Measurements from ENCODE around the gene LRRC75A. TPM values are rescaled to one million over a fixed set of nuclear protein-coding genes. Genes with fewer than 3 reads are reported as not detected.

LRRC75A gene
- total and polyA plus RNA-seq, 2 experiments from 2014 or later, result 5.3 to 26.2 TPM

DNA sequence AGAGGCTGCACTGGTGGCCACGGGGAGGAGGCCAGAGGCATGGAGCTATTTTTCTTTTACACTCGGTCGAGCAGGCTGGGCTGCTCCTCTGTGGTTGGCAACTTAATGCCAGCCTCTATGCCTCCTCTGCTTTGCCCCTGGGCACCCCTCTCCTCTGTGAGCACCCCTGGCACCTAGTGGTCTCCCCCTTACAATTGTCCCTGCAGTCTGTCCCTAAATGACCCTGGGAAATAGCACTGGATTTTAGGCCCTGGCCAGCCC, 27.0 kb downstream of the LRRC75A start:
- no peak for DNase-seq (ENCODE audit: low spot score)
- H3K4me1 ChIP-seq (ENCODE audit: insufficient read depth), result peaks cover 18% of the 10 kb centered on the region
- H3K27ac Mint-ChIP-seq, result no peak overlapping the region; the same call in 1 of the 2 replicates
- H3K36me3 Mint-ChIP-seq (ENCODE audit: low read depth), result peaks cover 7% of the 10 kb centered on the region; the same call in 2 of the 3 replicates
- no peaks in the 10 kb centered on the region for H3K36me3 ChIP-seq (ENCODE audit: insufficient read depth)
- H3K9me3 Mint-ChIP-seq, result no peaks in the 10 kb centered on the region; the same call in 2 of the 3 replicates
- H3K4me2 ChIP-seq, result no peak overlapping the region
- no peaks in the 10 kb centered on the region for H3F3A ChIP-seq (replicated peaks; ENCODE audit: low read depth)
- H3K4me3 ChIP-seq, result no peak overlapping the region
- TF ChIP-seq EZH2phosphoT487 (IDR thresholded peaks at IDR 0.05; ENCODE audit: unreplicated experiment), result no peak
- TF ChIP-seq ZNF331 (CRISPR knock-in tag; IDR thresholded peaks at IDR 0.05; ENCODE audit: low read depth), result no peak
- no peak for TF ChIP-seq CREB1 (CRISPR knock-in tag; IDR thresholded peaks at IDR 0.05; ENCODE audit: low read depth)
- no peak for TF ChIP-seq REST (IDR thresholded peaks at IDR 0.05; ENCODE audit: unreplicated experiment)
- no peak for TF ChIP-seq ETS1 (IDR thresholded peaks at IDR 0.05)
- TF ChIP-seq POLR2AphosphoS5 (IDR thresholded peaks at IDR 0.05; ENCODE audit: low read depth), result no peak
- no peak for TF ChIP-seq JUNB (IDR thresholded peaks at IDR 0.05; ENCODE audit: unreplicated experiment)
- TF ChIP-seq CTCF (conservative IDR thresholded peaks at IDR 0.05; ENCODE audit: low read depth in 2 of 2), result no peak
- TF ChIP-seq, protein P1, sequence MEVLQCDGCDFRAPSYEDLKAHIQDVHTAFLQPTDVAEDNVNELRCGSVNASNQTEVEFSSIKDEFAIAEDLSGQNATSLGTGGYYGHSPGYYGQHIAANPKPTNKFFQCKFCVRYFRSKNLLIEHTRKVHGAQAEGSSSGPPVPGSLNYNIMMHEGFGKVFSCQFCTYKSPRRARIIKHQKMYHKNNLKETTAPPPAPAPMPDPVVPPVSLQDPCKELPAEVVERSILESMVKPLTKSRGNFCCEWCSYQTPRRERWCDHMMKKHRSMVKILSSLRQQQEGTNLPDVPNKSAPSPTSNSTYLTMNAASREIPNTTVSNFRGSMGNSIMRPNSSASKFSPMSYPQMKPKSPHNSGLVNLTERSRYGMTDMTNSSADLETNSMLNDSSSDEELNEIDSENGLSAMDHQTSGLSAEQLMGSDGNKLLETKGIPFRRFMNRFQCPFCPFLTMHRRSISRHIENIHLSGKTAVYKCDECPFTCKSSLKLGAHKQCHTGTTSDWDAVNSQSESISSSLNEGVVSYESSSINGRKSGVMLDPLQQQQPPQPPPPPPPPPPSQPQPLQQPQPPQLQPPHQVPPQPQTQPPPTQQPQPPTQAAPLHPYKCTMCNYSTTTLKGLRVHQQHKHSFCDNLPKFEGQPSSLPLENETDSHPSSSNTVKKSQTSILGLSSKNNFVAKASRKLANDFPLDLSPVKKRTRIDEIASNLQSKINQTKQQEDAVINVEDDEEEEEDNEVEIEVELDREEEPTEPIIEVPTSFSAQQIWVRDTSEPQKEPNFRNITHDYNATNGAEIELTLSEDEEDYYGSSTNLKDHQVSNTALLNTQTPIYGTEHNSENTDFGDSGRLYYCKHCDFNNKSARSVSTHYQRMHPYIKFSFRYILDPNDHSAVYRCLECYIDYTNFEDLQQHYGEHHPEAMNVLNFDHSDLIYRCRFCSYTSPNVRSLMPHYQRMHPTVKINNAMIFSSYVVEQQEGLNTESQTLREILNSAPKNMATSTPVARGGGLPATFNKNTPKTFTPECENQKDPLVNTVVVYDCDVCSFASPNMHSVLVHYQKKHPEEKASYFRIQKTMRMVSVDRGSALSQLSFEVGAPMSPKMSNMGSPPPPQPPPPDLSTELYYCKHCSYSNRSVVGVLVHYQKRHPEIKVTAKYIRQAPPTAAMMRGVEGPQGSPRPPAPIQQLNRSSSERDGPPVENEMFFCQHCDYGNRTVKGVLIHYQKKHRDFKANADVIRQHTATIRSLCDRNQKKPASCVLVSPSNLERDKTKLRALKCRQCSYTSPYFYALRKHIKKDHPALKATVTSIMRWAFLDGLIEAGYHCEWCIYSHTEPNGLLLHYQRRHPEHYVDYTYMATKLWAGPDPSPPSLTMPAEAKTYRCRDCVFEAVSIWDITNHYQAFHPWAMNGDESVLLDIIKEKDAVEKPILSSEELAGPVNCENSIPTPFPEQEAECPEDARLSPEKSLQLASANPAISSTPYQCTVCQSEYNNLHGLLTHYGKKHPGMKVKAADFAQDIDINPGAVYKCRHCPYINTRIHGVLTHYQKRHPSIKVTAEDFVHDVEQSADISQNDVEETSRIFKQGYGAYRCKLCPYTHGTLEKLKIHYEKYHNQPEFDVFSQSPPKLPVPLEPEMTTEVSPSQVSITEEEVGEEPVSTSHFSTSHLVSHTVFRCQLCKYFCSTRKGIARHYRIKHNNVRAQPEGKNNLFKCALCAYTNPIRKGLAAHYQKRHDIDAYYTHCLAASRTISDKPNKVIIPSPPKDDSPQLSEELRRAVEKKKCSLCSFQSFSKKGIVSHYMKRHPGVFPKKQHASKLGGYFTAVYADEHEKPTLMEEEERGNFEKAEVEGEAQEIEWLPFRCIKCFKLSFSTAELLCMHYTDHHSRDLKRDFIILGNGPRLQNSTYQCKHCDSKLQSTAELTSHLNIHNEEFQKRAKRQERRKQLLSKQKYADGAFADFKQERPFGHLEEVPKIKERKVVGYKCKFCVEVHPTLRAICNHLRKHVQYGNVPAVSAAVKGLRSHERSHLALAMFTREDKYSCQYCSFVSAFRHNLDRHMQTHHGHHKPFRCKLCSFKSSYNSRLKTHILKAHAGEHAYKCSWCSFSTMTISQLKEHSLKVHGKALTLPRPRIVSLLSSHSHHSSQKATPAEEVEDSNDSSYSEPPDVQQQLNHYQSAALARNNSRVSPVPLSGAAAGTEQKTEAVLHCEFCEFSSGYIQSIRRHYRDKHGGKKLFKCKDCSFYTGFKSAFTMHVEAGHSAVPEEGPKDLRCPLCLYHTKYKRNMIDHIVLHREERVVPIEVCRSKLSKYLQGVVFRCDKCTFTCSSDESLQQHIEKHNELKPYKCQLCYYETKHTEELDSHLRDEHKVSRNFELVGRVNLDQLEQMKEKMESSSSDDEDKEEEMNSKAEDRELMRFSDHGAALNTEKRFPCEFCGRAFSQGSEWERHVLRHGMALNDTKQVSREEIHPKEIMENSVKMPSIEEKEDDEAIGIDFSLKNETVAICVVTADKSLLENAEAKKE (CRISPR knock-in tag; IDR thresholded peaks at IDR 0.05), result no peak
- TF ChIP-seq NANOG (IDR thresholded peaks at IDR 0.05; ENCODE audit: borderline replicate concordance), result no peak
- no peak for TF ChIP-seq ZNF114 (CRISPR knock-in tag; IDR thresholded peaks at IDR 0.05)
- no peak overlapping the region for H3K4me3 Mint-ChIP-seq
- H3K27ac ChIP-seq (ENCODE audit: low read depth), result no peak overlapping the region
- no peaks in the 10 kb centered on the region for H3K27me3 ChIP-seq (ENCODE audit: insufficient read depth)
- peaks cover 35% of the 10 kb centered on the region for H3K4me1 Mint-ChIP-seq
- H2AFZ ChIP-seq, result no peak overlapping the region
- H3K27me3 Mint-ChIP-seq (ENCODE audit: insufficient read depth, low read depth, poor library complexity), result peaks cover 8% of the 10 kb centered on the region
- H4K20me1 ChIP-seq (replicated peaks; ENCODE audit: insufficient read depth), result peaks cover 4% of the 10 kb centered on the region
- H3K9me2 ChIP-seq (ENCODE audit: insufficient read depth), result no peaks in the 10 kb centered on the region
- H3K79me2 ChIP-seq (replicated peaks; ENCODE audit: insufficient read depth), result no peaks in the 10 kb centered on the region
- ATAC-seq, result no peak
